MM.1S (cell line): ENCODE data around the gene GFOD2.

Source experiments
- DNase-seq: peaks from one replicate; pipeline ENCODE4 v3.0.0-alpha.2; 2015
- H2AFZ ChIP-seq: fragments of 300-600 bp; sonication (generic); 2 replicates; pipeline ENCODE4 v1.6.0; 2016; ENCODE audit warnings: antibody characterized with exemption, low read length
- H3F3A ChIP-seq: fragments of 300-600 bp; sonication (generic); 2 replicates; pipeline ENCODE4 v1.6.1; 2016; ENCODE audit warnings: mild to moderate bottlenecking, antibody characterized with exemption, low read length, moderate library complexity, mixed read lengths; ENCODE audit not compliant: insufficient read depth
- H3K27ac ChIP-seq: fragments of 300-600 bp; sonication (generic); 2 replicates; pipeline ENCODE4 v1.5.1; 2016; ENCODE audit warnings: mild to moderate bottlenecking, low read length
- H3K27me3 ChIP-seq: fragments of 300-600 bp; sonication (generic); replicated peaks from 2 replicates; pipeline ENCODE4 v1.6.0; 2016; ENCODE audit warnings: low read length; ENCODE audit not compliant: insufficient read depth
- H3K36me3 ChIP-seq: fragments of 300-600 bp; sonication (generic); replicated peaks from 2 replicates; pipeline ENCODE4 v1.6.1; 2016; ENCODE audit warnings: mild to moderate bottlenecking, low read length, mixed read lengths; ENCODE audit not compliant: insufficient read depth
- H3K4me1 ChIP-seq: fragments of 300-600 bp; sonication (generic); 2 replicates; pipeline ENCODE4 v1.6.1; 2016; ENCODE audit warnings: low read length, mixed read lengths
- H3K4me2 ChIP-seq: fragments of 300-600 bp; sonication (generic); 2 replicates; pipeline ENCODE4 v1.6.0; 2016; ENCODE audit warnings: low read depth, low read length
- H3K4me3 ChIP-seq: fragments of 300-600 bp; sonication (generic); 2 replicates; pipeline ENCODE4 v1.5.1; 2016; ENCODE audit warnings: low read length, mixed read lengths
- H3K79me2 ChIP-seq: fragments of 300-600 bp; sonication (generic); 2 replicates; pipeline ENCODE4 v1.6.1; 2016; ENCODE audit warnings: mixed run types, low read length, mixed read lengths
- H3K9ac ChIP-seq: fragments of 300-600 bp; sonication (generic); 2 replicates; pipeline ENCODE4 v1.6.1; 2016; ENCODE audit warnings: low read length, mixed read lengths
- H3K9me2 ChIP-seq: fragments of 300-600 bp; sonication (generic); replicated peaks from 2 replicates; pipeline ENCODE4 v1.6.1; 2016; ENCODE audit warnings: mild to moderate bottlenecking, low read length, mixed read lengths; ENCODE audit not compliant: insufficient read depth
- H3K9me3 ChIP-seq: fragments of 300-600 bp; sonication (generic); replicated peaks from 2 replicates; pipeline ENCODE4 v1.6.1; 2016; ENCODE audit warnings: mild to moderate bottlenecking, low read length, mixed read lengths; ENCODE audit not compliant: insufficient read depth
- H4K20me1 ChIP-seq: fragments of 300-600 bp; sonication (generic); 2 replicates; pipeline ENCODE4 v1.6.1; 2016; ENCODE audit warnings: mild to moderate bottlenecking, low read length, moderate library complexity, mixed read lengths; ENCODE audit not compliant: insufficient read depth
- EZH2 ChIP-seq: fragments of 300-600 bp; sonication (generic); optimal IDR thresholded peaks from 2 replicates; pipeline ENCODE3; 2017; ENCODE audit warnings: low read depth, mild to moderate bottlenecking, antibody characterized with exemption, low read length, mixed read lengths
- EZH2phosphoT487 ChIP-seq: fragments of 300-600 bp; sonication (generic); IDR thresholded peaks from 2 replicates; pipeline ENCODE4 v1.6.1; 2018; ENCODE audit warnings: antibody characterized with exemption, low read length
- TF ChIP-seq, protein P1 (sequence below): fragments of 300-600 bp; sonication (generic); IDR thresholded peaks from 2 replicates; pipeline ENCODE4 v1.5.1; 2016; ENCODE audit warnings: antibody characterized with exemption, low read length, mixed read lengths

Gene GFOD2

DNA sequence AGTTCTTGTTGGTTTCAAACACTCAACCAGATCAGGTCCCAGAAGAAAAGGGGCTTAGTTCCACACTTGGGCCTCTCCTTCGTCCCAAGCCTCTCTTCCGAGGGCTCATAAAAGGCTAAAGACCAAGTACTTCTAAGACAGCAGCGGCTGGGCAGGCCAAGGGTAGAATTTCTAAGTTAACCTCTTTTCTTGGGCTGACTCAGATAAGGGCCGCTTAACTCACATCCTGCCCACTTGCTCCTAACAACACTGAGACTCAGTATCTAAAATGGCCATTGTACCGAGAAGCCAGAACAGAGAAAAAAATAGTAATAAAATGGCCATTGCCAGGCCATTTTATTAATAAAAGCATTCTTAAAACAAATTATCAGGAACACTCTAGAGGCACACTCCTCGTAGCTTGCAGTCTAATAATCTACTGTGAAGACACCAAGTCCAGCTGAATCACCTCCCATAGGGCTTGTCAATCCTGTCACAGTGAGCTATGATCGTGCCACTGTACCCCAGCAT lies 45.1 kb upstream of the GFOD2 start:
- no peak overlapping the region for H3K27ac ChIP-seq
- H3K4me2 ChIP-seq, result no peak overlapping the region
- no peaks in the 10 kb centered on the region for H3K27me3 ChIP-seq
- TF ChIP-seq EZH2phosphoT487, result no peak
- TF ChIP-seq, protein P1, sequence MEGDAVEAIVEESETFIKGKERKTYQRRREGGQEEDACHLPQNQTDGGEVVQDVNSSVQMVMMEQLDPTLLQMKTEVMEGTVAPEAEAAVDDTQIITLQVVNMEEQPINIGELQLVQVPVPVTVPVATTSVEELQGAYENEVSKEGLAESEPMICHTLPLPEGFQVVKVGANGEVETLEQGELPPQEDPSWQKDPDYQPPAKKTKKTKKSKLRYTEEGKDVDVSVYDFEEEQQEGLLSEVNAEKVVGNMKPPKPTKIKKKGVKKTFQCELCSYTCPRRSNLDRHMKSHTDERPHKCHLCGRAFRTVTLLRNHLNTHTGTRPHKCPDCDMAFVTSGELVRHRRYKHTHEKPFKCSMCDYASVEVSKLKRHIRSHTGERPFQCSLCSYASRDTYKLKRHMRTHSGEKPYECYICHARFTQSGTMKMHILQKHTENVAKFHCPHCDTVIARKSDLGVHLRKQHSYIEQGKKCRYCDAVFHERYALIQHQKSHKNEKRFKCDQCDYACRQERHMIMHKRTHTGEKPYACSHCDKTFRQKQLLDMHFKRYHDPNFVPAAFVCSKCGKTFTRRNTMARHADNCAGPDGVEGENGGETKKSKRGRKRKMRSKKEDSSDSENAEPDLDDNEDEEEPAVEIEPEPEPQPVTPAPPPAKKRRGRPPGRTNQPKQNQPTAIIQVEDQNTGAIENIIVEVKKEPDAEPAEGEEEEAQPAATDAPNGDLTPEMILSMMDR, result no peak
- TF ChIP-seq EZH2, result no peak
- no peaks in the 10 kb centered on the region for H4K20me1 ChIP-seq
- no peak overlapping the region for H3K9ac ChIP-seq
- H2AFZ ChIP-seq, result no peak overlapping the region
- H3F3A ChIP-seq, result no peaks in the 10 kb centered on the region
- H3K9me2 ChIP-seq, result no peaks in the 10 kb centered on the region
- H3K36me3 ChIP-seq, result no peaks in the 10 kb centered on the region
- no peak for DNase-seq
- peaks cover 2% of the 10 kb centered on the region; the same call in 1 of the 2 replicates for H3K79me2 ChIP-seq
- no peaks in the 10 kb centered on the region for H3K4me1 ChIP-seq
- no peak overlapping the region for H3K4me3 ChIP-seq
- no peaks in the 10 kb centered on the region for H3K9me3 ChIP-seq

DNA sequence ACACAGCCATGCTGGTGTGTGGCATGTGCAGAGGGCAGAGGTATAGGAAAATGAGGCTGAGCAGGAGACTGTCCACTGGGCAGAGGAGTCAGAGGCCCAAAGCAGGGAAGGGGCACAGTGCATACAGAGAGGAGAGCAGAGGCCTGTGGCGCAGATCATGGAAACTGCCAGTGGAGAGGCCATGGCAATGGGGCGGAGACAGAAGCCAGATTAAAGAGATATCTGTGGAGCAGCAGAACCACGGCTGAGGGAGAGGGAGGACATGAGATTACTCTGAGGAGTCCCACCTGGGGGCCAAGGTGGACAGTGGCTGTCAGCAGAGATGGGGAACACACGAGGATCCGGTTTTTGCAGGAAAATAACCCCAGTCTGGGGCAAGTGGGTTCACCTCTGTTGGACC lies 44.0 kb upstream of the GFOD2 start:
- H4K20me1 ChIP-seq, result no peaks in the 10 kb centered on the region
- no peaks in the 10 kb centered on the region for H3K36me3 ChIP-seq
- no peak overlapping the region for H2AFZ ChIP-seq
- H3K4me1 ChIP-seq, result no peaks in the 10 kb centered on the region
- H3K4me3 ChIP-seq, result no peak overlapping the region
- TF ChIP-seq EZH2phosphoT487 (no peak), EZH2 (no peak)
- TF ChIP-seq, protein P1, result no peak
- no peak overlapping the region for H3K27ac ChIP-seq
- H3K79me2 ChIP-seq, result peaks cover 2% of the 10 kb centered on the region; the same call in 1 of the 2 replicates
- H3K9me3 ChIP-seq, result no peaks in the 10 kb centered on the region
- no peaks in the 10 kb centered on the region for H3K27me3 ChIP-seq
- no peak for DNase-seq
- H3K4me2 ChIP-seq, result no peak overlapping the region
- H3F3A ChIP-seq, result no peaks in the 10 kb centered on the region
- no peak overlapping the region for H3K9ac ChIP-seq
- no peaks in the 10 kb centered on the region for H3K9me2 ChIP-seq

DNA sequence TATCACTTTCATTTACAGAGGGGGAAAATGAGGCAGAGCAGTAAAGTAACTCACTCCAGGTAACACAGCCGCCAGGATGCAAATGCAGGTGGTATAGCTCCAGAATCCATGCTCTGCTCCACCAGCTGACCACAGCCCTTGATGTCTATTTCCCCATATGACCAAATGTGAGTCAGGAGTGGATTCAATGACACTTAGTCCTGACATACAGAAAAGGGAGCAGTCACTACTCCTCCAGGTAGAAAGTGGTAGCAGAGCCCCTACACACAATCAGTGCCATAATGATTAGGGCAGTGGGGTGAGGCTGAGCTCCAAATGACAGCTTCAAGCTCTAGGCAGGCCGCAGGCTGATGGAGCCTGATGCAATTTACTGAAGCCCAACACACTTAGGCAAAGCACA lies 43.3 kb upstream of the GFOD2 start:
- no peaks in the 10 kb centered on the region for H4K20me1 ChIP-seq
- no peak overlapping the region for H3K4me3 ChIP-seq
- TF ChIP-seq EZH2phosphoT487 (no peak), EZH2 (no peak)
- TF ChIP-seq, protein P1, result no peak
- no peaks in the 10 kb centered on the region for H3K9me2 ChIP-seq
- no peaks in the 10 kb centered on the region for H3K4me1 ChIP-seq
- H3K79me2 ChIP-seq, result peaks cover 2% of the 10 kb centered on the region; the same call in 1 of the 2 replicates
- no peak for DNase-seq
- H3K27ac ChIP-seq, result no peak overlapping the region
- no peak overlapping the region for H3K9ac ChIP-seq
- no peaks in the 10 kb centered on the region for H3K9me3 ChIP-seq
- H3K4me2 ChIP-seq, result no peak overlapping the region
- no peaks in the 10 kb centered on the region; the same call in 1 of the 2 replicates for H3K36me3 ChIP-seq
- no peaks in the 10 kb centered on the region for H3F3A ChIP-seq
- no peaks in the 10 kb centered on the region for H3K27me3 ChIP-seq
- H2AFZ ChIP-seq, result no peak overlapping the region
